ENCODE data around the gene SEC14L1.

SEC14L1 gene

DNA sequence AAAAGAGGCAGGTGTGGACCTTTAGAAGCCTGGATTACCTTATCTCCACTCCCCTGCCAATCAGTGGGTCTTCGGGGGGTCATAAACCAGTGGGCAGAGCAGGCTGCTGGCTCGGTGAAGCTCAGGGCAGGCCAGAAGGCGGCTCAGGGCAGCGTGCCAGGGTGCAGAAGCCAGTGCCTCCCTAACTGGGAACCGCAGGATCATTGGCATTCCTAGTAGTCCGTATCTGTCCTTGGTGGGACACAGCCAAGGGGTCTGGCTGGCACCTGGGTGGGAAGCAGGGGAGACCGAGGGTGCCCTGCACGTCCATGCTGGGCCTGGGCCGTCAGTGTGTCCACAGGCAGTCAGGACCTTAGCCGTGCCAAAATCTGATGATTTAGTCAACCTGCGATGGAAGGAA, 76.8 kb downstream of the SEC14L1 start:
- no peak for DNase-seq

DNA sequence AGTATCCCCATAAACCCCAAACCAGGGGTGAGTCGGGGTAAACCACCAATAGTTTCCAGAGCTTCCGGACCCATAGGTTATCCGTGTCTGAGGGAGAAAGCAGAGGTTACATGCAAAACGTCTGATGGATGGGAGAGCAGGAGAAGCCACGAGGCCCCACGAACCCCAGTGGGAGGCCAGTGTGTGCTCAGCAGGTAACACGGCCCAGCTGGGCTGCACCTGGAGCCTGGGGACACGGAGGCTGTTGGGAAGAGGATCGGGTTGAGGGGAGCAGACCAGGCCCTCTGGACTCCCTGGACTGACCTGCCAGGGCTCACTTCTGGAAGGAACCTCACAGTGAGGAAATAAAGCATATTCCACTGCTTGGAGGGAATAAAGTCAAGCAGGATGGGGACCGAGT, 78.1 kb downstream of the SEC14L1 start:
- no peak for DNase-seq

DNA sequence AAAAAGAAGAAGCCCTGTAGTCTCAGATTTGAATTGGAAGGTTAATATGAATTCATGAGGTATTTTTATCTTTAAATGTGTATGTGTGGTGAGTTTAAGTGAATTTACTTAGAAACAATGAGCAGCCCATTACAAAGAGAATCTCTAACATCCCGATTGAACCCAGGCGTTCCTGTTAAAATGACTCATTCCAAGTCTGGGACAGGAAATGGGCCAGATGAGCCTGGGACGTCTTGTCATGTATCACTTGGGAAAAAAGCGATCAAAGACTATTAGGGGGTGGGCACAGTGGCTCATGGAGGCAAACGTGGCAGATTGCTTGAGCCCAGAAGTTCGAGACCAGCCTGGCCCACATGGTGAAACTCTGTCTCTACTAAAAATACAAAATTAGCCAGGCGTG, 81.6 kb downstream of the SEC14L1 start:
- no peak for DNase-seq

DNA sequence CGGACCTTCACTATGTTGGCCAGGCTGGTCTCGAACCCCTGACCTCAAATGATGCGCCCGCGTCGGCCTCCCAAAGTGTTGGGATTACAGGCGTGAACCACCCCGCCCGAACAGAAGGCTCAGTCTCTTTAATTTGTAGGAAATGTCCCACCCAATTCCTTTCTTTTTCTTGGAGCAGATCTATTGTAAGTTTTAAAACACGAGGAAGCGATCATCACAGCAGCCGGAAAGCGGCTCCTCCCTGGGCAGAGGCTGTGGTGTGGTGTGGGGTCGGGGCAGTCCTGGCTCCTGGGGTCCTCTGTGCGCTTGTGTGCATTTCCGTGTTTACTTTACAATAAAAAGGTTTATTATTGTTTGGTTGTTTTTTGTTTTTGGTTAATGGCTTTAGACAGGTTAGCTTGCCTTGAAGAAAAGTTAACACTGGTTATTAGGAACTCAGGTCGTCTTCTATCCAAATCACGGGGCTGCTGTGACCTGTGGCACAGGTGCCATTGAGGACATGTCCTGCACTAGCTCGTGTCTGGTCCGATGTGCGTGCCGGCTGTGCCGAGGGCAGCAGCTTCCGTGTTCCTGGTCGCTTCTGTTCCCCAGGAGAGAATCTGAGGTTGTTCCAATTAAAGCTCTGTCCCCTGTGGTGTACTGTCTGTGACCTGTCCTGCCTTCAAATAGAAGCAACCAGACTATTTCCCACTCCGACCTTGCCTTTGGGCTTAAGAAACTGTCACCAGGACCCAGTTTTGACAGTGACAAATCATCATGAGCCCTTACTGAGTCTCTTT, 83.1 kb downstream of the SEC14L1 start:
- no peak for DNase-seq

DNA sequence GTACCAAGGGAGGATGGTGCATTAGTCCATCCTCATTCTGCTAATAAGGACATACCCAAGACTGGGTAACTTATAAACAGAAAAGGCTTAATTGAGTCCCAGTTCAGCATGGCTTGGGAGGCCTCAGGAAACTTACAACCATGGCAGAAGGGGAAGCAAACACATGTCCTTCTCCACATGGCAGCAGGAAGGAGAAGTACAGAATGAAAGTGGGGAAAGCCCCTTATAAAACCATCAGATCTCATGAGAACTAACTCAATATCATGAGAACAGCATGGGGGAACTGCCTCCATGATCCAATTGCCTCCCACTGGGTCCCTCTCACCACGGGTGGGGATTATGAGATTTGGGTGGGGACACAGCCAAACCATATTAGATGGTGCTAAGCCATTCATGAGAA, 84.5 kb downstream of the SEC14L1 start:
- DNase-seq = no peak

DNA sequence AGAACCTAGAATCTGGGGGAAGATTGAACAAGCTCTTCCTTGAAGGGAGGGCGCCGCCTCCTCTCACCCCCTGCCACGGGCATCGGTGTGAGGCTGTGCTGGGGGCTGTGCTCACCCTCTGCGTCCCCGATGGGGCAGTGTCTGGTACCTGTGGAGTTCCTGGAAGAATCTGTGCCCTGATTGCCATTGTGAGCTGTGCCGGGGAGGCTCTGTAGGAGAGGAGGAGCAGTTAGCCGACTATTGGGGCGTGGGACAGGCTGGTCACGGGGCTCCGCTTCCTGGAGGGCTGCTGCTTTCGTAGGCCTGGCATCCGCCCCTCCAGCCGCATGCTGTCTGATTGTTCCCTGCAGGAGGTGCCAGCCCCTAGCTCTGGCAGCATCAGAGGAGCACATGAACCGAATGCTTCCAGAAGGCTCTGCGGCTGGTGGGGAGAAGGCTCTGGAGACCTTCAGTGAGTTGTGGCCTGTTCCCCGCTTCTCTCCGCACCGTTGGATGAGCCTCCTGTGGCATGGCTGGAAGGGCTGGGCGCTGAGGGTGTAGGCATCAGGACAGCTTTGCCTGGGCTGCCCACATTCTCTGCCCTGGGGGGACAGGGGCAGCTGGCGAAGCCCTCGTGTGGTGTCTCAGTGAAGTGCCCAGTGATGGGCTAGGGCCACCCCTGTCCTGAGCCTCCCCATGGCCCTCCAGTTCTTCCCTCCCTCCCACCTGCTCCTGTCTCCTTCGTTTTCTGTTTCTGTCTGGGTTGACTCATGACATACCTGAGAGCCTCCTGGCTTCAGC, 86.9 kb downstream of the SEC14L1 start:
- no peak for DNase-seq

DNA sequence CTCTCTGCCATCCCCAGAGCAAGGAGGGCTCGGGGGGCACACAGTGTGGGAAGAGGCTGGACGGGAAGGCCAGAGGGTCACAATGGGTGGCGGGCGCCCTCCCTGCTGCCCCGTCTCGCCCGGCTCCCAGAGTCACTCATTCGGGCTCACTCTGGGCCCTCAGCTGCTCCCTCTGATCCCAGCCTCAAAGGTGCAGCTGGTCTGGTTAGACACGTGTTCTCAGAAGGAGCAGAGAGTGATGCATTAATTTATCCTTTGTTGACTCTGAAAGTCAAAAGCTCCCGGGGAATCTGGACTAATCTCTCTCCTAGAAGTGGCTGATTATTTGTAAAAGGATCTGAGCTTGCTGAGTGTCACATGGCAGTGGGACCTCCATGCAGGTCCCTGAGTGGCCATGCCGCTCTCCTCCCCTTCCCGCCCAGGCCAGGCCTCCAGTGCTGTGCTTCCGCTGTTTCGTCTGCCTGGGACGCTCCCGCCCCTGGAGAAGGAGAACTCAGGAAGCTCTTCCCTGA, 87.5 kb downstream of the SEC14L1 start:
- no peak for DNase-seq

DNA sequence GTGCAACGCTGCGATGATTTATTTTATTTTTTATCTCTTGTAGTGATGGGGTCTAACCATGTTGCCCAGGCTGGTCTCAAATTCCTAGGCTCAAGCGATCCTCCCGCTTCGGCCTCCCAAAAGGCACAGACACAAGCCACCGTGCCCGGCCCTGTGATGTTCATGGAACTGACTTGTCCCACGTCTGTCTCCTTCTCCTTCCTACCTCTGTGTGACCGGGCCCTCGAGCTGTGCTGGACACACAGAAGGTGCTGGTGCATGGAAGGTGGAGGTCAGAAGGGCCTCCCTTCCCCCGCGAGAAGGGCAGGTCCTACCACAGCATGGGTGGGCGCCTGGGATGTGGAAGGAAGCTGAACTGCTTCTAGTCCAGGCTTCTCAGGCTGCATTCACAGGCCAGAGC, 88.0 kb downstream of the SEC14L1 start:
- no peak for DNase-seq

DNA sequence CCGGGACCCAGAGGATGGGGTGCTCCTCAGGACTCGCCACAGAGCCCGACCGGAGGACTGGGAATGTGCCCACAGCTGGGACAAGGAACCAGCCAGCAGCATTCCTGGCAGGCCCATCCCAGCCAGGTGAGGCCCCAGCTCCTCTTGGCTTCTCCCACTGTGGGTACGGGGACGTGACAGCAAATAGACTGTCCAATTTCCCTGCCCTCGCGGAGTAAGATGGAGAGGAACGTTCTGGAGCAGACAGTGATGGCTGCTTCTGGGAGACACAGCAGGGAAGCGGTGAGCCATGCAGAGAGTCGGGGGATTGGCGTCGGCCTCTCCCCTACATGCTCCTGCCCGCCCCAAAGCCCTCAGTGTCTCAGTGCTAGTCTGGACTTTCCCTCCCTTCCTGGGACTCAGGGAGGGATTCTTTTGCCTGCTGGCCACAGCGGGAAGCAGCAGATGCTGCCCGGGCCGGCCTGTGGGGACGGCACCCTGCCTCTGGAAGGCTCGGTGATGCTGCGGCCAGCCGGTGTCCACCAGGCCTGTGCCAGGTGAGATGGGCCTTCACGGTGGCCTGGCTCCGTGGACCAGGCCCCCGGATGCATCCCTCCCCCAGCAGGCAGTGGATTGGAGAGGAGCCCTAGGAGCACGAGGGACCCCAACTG, 89.1 kb downstream of the SEC14L1 start:
- DNase-seq = no peak

DNA sequence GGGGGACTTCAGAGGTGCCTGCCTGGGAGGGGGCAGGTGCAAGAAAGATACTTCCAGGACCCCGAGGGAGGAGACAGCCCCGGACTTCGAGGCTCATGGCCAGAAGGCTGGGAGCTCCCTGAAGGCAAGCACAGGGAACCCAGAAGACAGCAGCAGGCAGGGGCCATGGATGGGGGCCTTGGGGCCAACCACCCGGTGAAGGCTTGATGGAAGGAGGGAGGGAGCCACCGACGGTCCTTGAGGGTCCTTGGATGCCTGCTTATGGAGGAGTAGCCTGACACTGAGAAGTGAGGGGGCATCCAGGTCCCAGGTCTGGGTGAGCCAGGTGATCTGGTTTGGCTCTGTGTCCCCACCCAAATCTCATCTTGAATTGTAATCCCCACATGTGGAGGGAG, 89.7 kb downstream of the SEC14L1 start:
- no peak for DNase-seq

DNA sequence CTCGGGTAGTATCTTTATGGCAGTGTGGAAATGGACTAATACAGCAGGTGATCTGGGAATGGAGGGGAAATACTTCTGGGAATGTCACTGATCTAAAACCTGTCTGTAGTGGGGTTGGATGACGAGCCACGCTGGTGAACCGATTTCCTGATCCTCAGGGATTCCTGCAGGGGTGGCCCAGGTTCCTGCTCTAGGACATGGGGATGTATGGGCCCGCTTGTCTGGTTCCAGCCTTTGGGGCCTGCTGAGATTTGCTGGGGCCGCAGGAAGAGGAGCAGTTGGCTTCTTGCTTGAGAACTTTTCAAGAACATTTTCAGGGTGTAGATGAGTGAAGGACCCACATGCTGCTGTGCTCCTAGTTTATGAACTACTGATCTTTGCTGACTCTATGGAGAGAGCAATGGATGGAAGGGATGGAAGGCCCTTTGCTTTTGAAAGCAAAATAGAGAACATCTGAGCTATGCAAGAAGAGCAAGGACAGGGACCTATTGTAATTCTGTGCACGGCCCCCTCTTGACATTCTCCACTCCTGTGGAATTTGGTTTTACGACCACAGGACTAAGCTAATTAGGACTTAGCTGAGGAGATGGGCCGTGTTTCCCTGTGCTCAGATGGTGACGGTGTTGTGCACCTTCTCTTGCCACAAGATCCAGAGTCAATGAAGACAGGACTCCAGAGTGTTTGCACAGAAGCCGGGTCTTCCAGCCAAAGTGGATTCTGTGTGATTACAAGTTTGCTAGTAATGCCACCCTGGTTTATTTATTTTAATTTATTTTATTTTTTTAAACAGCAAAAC, 90.5 kb downstream of the SEC14L1 start:
- no peak for DNase-seq

DNA sequence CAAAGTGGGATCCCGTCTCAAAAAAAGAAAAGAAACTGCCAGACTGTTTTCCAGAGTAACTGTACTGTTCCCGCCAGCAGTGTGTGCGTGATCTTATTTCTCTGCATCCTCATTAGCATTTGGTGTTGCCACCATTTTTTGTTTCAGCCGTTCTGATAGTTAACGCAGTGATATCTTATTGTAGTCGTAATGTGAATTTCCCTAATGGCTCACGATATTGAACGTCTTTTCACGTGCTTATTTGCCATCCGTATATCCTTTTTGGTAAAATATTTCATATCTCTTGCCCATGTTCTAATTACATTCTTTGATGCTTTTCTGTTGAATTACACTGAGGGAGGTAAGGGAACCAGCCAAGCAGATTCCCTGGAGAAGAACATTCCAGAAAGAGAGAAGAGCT, 92.4 kb downstream of the SEC14L1 start:
- DNase-seq = no peak

DNA sequence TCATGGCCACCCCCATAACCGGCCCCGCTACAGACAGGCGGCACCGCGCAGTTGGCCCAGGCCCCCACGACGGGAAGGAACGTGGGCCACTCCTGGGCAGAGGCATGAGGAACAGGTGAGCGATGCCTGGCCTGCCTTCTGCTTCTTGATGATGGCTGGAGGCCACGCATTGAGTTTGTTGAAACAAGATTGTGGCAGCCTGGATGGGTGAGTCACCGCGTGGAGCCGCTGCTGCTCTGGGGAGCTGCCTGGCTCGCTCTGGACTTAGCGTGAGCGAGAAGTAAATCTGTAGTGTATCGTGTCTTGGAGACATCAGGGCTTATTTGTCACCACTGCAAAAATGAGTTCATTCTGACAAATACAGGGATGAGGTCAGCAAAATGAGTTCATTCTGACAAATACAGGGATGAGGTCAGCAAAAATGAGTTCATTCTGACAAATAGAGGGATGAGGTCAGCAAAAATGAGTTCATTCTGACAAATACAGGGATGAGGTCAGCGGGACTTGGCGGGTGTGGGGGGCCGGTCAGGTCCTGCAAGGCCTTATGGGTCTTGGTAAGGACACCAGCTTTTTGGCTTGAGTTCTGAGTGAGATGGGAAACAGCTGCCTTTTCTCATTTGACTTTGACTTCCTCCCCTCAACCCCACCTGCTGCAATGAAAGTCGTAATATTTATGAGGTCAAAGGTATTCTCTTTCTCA, 93.0 kb downstream of the SEC14L1 start:
- DNase-seq = no peak

DNA sequence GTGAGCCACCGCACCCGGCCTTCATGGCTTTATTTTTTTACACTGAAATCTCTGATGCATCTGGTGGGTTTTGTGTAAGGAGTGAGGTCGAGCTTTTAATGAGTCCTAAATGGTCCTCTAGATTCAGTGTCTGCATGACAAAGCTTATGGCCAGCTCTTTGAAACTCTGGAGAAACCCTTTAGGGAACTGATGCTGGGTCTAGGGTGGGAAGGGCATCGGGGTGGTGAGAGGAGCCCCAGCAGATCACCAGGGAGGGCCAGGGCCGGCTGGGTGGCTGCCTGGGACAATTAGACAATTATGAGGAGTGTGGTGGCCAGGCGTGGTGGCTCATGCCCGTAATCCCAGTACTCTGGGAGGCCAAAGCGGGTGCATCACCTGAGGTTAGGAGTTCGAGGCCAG, 93.9 kb downstream of the SEC14L1 start:
- DNase-seq = no peak

DNA sequence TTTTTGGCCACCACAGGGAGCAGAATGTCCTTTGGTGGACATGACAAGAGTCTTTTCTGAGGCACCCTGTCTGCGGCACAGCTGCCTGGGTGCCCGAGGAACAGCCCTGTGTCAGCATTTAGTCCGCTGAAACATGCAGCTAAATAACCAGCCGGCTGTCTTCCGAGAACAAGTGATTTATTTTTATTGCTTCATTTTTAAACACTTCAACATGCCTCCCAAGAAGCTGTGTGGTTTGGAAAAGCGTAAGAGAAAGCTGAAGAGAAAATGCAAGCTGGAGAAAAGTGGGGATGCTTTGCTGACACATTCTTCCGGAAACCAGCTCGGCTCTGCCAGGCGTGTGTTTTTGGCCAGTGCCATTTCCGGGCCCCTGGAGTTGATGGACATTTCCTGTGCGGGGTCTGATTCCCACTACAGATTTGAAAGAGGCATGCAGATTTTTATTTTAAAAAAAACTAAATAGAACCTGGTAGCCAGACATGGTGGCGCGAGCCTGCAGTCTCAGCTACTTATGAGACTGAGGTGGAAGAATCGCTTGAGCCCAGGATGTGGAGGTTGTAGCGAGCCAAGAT, 94.7 kb downstream of the SEC14L1 start:
- DNase-seq = no peak

DNA sequence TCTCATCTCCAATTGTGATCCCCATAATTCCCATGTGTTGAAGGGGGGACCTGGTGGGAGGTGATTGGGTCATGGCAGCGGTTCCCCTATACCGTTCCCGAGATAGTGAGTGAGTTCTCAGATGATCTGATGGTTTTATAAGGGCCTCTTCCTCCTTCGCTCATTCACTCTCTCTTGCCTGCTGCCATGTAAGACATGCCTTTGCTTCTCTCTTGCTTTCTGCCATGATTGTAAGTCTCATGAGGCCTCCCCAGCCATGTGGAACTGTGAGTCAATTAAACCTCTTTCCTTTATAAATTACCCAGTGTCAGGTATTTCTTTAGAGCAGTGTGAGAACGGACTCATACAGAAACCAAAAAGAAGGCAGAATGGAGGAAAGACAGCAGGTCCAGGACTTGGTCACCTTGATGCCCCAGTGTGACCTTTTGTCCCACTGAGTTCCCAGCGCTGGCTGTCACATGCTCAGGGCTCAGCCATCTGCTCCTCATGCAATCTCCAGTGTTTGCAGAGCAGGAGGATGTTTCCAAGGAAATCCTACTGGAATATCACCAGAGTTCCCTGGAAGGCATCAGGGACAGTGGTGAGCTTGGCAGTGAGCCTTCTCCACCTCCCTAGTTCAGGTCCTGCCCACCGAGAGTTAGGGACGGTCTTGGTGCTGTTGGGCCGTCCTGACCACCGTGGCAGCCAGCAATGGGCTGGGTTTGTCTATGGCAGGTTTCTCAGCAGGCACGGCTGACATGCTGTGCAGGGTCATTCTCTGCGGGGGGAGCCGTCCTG, 96.7 kb downstream of the SEC14L1 start:
- DNase-seq = no peak

DNA sequence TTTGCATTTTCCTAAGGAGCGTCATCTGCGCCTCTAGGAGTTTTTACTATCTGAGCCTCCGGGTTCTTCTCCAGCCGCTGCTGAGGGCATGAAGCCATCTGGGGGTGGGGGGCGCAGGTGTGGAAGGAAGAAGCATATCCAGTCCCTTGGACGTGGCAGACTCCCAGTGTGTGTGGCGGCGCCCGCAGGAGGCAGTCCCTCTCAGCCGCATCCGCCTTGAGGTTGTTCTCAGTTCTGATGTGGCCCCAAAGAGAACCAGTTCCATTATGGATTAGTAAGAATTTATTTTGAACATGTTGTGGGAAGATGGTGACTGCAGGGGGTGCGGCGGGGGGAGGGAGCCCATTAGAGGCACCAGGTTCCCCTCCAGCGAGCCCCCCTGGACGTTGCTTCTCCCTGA, 100.2 kb downstream of the SEC14L1 start:
- no peak for DNase-seq

DNA sequence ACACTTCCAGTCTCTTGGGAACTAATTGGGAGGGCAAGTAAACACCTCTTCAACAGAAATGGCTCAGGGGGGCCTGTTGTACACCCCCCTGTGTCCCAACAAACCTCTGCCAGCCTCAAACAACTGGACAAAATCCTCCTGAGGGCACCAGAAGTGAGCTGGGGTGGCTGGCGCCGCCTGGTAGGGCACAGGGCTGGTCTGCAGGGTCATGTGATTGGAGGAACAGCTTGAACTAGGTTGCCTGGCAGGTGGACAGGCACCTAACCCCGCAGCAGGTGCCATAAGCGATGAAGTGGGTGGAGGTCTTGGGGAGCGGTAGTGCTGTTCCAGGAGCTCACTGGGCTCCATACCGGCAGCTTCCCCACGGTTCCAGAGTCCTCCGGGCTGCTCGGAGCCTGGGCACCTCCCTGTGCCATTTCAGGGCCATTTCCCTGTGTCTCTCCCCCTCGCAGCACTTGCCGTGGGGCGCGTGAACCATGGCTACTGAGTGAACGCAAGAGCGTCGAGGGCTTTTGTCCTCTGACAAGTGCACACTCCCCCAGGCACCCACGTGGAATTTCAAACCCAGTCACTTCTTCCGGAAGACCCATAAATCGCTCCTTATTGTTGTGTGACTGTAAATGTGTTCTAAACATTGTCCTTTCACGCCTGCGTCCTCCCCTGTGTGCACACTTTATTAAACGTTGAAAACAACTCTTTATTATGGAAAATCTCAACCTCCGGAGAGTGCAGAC, 101.5 kb downstream of the SEC14L1 start:
- peak; percentile 35 for DNase-seq

DNA sequence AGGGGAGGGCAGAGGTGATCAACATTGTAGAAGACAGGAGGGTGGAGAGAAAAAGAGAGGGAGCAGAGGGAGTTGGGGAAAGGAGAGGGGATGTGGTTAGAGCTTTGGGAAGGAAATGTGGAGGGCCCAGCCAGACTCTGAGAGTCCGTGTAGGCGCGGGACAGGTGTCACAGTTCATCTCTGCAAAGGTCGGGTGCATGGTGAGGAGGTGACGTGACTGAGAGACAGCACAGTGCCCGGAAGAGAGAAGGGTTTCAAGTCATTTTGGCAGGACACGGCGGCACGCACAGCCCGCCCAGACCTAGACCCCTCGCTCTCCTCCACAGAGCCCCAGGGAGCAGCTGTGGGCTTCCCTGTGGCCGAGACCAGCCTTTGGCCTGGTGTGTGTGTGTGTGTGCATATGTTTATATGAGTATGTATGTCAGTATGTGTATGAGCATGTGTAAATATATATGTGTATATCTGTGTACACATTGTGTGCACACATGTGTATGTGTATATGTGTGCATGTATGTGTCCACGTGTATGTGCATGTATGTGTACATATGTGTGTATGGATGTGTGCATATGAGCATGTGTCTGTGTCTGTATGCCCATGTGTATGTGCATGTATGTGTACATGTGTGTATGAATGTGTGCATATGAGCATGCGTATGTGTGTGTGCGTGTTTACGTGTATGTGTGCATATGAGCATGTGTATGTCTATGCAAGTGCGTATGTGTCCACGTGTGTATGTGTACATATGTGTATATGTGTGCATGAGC, 104.6 kb downstream of the SEC14L1 start:
- no peak for DNase-seq

Measured in NCI-H1417 treated with DMSO at 0.1 percent for 48 hours (cell line).